ENCODE results near the gene OR51M1.

Gene OR51M1

DNA sequence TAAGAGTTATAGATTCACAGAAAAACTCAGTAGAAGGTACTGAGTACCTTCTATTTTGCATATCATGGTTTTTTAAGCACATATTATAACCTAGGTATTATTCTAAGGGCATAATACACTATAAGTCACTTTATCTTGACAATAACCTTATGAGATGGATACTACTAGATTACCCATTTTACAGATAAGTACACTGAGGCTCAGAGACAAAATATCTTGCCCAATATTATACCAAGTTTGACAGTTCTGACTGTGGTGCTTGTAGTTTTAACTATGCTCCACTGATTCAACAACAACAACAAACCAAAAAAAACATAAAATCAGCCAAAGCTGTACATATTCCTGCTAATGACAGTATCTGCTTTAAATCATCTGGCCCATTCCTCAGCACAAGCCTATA is 10.5 kb downstream of the OR51M1 start:
- no peak for DNase-seq

DNA sequence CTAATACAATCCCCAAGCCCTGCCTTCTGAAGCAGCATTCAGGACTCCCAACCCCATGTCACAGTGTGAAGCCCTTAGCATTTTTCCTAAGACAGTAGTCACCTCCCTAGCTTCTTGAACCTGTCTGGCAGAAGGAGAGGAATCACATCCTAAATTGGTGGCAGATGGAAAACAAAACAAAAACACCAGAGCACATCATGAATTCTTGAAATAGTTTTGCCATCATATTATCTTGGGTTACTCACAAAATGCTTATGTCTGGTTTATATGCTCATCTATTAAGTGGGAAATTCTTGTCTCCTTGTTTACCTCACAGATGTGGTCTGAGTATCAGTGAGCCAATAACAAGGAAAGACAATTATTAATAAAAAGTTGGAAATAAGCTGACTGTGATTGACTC is 15.3 kb downstream of the OR51M1 start:
- DNase-seq, result no peak

DNA sequence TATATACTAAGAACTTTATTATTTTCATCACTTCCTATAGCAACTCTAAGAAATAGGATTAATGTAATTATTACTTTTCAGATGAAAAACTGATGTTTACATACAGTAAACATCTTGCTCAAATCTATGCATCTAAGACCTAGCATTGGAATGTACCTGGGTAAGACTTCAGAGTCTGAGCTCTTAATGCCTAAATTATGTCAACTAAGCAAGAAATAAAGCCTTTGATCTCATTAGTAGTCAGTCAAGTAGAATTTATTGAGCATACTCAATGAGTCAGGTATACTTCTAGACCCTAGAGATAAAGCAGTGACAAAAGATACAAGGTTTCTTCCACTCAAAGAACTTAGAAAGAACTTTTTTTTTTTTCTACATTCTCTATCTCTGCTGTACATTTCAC is 21.6 kb downstream of the OR51M1 start:
- no peak for DNase-seq

DNA sequence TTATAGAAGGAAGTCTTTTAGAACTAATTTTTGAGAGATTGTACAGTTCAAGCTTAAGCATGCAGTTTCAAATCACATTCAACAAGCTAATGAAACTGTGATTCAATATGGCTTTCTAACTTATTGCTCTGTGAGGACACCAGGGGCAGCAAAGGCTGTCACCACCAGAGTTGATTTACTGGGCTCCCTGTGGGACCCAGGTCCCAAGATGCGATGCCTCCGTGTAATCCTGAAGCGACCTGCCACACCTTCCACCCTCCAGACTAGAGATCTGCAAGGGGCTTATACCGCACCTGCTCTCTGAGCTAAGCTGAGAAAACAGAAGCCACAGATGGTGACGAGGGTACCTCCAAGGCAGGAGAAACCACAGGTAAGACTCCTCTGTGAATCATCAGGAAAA is 37.4 kb downstream of the OR51M1 start:
- no peak for DNase-seq

DNA sequence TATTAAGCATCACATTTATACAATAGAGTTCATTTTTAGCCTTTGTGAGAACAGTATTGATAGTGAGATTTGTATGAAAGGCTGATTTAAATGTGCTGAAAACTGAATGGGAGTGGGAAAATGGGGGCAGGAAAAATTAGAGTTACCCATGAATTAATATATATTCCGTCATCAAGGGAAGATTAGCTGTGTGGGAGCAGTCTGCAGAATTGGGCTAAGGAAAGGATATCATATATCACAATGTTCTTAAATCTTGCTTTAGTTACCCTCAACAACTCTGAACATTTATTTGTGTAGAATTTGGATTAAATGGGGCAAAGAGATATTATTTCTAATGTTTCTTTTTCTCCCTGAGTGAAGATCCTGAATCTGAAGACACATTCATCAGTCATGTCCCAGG is 38.2 kb downstream of the OR51M1 start, which contains the start of gene OR51Q1:
OR51Q1 (plus strand) TSS at position 301 of the 400 bp plus-strand sequence; CDS start at position 391, 90 bp downstream.
- DNase-seq, result no peak

DNA sequence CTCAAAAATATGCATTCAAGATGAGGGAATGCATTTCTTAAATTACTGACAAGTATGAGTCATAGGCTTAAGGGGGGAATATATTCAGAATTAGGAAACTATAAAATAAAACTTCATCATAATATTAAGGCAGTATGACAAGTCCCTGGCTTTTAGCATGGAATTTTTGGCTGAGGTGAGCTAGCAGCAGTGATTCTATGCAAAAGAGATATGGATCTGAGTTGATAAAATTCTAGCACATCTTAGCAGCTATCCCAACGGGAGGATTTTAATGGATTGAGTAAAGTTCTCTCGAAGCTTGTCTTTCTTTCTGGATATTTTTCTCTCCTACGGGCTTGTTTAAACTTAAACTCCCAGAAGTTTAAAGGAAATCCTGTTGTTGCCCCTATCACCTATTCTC is 39.5 kb downstream of the OR51M1 start:
- no peak for DNase-seq

DNA sequence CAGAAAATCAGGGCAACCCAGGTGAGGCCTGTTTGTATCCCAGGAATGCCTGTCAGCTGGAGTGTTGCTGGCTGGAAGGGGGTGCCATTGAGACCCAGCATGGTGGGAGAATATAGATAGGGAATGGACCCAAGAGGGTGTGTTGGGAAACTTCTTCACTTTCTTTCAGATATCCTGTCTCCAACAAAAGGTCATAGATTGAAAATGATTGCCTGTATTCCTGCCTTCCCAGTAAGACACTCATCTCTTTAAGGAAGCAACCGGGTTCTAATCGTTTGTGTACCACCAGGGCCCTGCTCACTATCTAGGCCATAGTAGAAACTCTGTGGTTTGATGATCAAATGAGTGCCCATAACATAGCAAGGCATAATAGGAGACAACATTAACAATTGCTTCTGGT is 57.8 kb downstream of the OR51M1 start, which contains the start of gene OR51I1:
OR51I1 (minus strand) TSS at position 101 of the 400 bp plus-strand sequence; CDS start at position 101, 0 bp downstream.
- DNase-seq, result no peak

Measured in NCI-H2029 treated with DMSO at 0.1 percent for 48 hours (cell line).